Measurements from ENCODE around the gene EIF4EBP3. TPM values are rescaled to one million over a fixed set of nuclear protein-coding genes. Genes with fewer than 3 reads are reported as not detected.

Gene EIF4EBP3
- total RNA-seq, 4 donors from 2014 or later, result 38.6 to 118 (median 51.8) TPM

DNA sequence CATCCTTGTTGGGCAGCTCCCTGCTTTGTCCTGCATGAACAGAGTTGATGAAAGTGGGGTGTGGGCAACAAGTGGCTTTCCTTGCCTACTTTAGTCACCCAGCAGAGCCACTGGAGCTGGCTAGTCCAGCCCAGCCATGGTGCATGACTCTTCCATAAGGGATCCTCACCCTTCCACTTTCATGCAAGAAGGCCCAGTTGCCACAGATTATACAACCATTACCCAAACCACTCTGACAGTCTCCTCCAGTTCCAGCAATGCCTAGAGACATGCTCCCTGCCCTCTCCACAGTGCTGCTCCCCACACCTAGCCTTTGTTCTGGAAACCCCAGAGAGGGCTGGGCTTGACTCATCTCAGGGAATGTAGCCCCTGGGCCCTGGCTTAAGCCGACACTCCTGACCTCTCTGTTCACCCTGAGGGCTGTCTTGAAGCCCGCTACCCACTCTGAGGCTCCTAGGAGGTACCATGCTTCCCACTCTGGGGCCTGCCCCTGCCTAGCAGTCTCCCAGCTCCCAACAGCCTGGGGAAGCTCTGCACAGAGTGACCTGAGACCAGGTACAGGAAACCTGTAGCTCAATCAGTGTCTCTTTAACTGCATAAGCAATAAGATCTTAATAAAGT lies 21.1 kb downstream of the EIF4EBP3 start:
- peaks cover 68 to 74% of the 10 kb centered on the region in 2 donors for H3K4me1 ChIP-seq
- peaks cover 0 to 13% of the 10 kb centered on the region in 2 donors for H3K36me3 ChIP-seq
- H3K27ac ChIP-seq, result peak overlapping the region; percentile 97 to 99 (median 98)
- in situ Hi-C loops (cut with MboI; ENCODE audit: low sequenced_read_pairs in 4 of 4), result loop anchor here in 2 of 4 donors (5.0 to 25.0 kb wide), 2 partner anchors 74 to 331 kb away; no protein-coding TSS in a partner anchor
- H3K27me3 ChIP-seq, result no peaks in the 10 kb centered on the region
- intact Hi-C loops (cut with DNase I; ENCODE audit: low total_unique reads), result no loop called here
- peak overlapping the region in 3 of 4 donors; percentile 0 to 35 (median 15) for H3K4me3 ChIP-seq
- H3K9me3 ChIP-seq, result no peaks in the 10 kb centered on the region
- ATAC-seq, result no peak
- TF ChIP-seq, protein P1, sequence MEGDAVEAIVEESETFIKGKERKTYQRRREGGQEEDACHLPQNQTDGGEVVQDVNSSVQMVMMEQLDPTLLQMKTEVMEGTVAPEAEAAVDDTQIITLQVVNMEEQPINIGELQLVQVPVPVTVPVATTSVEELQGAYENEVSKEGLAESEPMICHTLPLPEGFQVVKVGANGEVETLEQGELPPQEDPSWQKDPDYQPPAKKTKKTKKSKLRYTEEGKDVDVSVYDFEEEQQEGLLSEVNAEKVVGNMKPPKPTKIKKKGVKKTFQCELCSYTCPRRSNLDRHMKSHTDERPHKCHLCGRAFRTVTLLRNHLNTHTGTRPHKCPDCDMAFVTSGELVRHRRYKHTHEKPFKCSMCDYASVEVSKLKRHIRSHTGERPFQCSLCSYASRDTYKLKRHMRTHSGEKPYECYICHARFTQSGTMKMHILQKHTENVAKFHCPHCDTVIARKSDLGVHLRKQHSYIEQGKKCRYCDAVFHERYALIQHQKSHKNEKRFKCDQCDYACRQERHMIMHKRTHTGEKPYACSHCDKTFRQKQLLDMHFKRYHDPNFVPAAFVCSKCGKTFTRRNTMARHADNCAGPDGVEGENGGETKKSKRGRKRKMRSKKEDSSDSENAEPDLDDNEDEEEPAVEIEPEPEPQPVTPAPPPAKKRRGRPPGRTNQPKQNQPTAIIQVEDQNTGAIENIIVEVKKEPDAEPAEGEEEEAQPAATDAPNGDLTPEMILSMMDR (IDR thresholded peaks at IDR 0.05 in 4 of 5, conservative IDR thresholded peaks at IDR 0.05 in 1 of 5), result no peak
- no peak for DNase-seq

DNA sequence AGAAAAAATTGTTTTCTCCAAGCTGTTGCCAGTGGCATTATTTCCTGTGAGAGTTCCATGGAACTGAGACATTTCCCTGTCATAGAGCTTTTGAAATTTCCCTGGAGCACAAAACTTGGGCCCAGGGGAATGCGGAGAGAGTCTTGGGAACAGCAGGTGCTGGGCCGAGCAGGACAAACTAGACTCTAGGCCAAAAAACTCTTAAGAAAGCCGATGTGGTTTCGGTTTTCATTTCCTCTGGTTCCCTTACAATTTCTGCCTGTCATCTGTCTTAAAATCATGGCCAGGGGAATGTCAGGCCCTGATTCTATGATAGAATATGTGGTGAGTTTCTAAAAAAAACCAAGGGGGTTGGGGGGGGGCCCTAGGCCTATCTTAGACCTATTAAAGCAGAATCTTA lies 21.7 kb downstream of the EIF4EBP3 start:
- ATAC-seq (peak; percentile 68 to 70), DNase-seq (peak; percentile 59 to 80)
- H3K27ac ChIP-seq, result peak overlapping the region; percentile 97 to 99 (median 98)
- intact Hi-C loops (cut with DNase I; ENCODE audit: low total_unique reads) (no loop called here), in situ Hi-C loops (cut with MboI; ENCODE audit: low sequenced_read_pairs in 4 of 4) (loop anchor here in 2 of 4 donors (5.0 to 25.0 kb wide), 2 partner anchors 73 to 332 kb away; no protein-coding TSS in a partner anchor)
- peaks cover 0 to 13% of the 10 kb centered on the region in 2 donors for H3K36me3 ChIP-seq
- no peaks in the 10 kb centered on the region for H3K9me3 ChIP-seq
- no peaks in the 10 kb centered on the region for H3K27me3 ChIP-seq
- H3K4me1 ChIP-seq, result peaks cover 71 to 77% of the 10 kb centered on the region in 2 donors
- peak overlapping the region; percentile 0 to 35 (median 15) for H3K4me3 ChIP-seq
- TF ChIP-seq, protein P1 (IDR thresholded peaks at IDR 0.05 in 4 of 5, conservative IDR thresholded peaks at IDR 0.05 in 1 of 5), result no peak
- peak in 1 of 2 donors; percentile 11 for TF ChIP-seq POLR2A (IDR thresholded peaks at IDR 0.05)

DNA sequence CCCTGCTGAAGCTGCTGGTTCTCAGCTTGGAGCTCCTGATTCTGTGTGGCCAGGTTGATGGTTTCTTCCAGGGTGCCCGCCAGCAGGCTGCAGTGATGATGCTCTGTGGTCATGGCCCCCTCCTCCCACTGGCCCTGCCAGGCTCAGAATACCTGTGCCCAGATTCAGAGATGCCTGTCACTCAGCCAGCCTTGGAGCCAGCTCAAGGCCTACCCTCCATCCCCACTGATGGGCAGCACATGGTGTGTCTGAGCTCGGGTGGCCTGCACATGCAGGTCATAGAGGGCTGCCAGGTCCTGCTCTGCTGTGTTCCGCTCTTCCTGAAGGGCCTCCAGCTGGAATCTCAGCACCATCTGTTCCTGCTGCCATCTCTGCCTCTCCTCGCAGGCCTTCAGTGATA lies 22.6 kb downstream of the EIF4EBP3 start:
- DNase-seq (peak in 1 of 2 donors; percentile 74), ATAC-seq (peak; percentile 23 to 31)
- no peak overlapping the region for H3K4me3 ChIP-seq
- TF ChIP-seq POLR2A (IDR thresholded peaks at IDR 0.05), result no peak
- TF ChIP-seq, protein P1 (IDR thresholded peaks at IDR 0.05 in 4 of 5, conservative IDR thresholded peaks at IDR 0.05 in 1 of 5), result no peak
- H3K27me3 ChIP-seq, result no peaks in the 10 kb centered on the region
- intact Hi-C loops (cut with DNase I; ENCODE audit: low total_unique reads) (loop anchor here (5.0 kb wide), 1 partner anchor 142 kb away; no protein-coding TSS in a partner anchor), in situ Hi-C loops (cut with MboI; ENCODE audit: low sequenced_read_pairs in 4 of 4) (loop anchor here in 1 of 4 donors (10.0 to 25.0 kb wide), 2 partner anchors 65 to 333 kb away; partner anchors contain the start of genes CD14 and TMCO6)
- H3K4me1 ChIP-seq, result peaks cover 77 to 79% of the 10 kb centered on the region in 2 donors
- H3K36me3 ChIP-seq, result peaks cover 0 to 13% of the 10 kb centered on the region in 2 donors
- no peaks in the 10 kb centered on the region for H3K9me3 ChIP-seq
- H3K27ac ChIP-seq, result peak overlapping the region; percentile 97 to 99 (median 98)

DNA sequence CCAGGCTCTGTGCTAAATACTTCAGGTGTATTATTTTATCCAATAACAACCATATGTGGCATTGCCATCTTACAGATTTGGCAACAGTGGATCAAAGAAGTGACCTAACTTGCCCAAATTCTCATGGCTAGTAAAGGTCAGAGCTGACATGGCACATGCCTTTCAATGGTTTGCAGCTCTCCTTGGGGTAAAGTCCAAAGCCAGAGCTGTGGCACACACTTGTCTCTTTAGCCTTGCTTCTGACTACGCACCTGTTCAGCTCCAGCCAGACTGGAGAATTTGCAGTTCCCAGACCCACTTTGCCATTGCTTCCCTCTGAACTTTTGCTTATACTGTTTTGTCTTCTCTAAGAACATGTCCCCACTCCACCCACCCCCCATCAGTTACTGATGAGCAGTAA lies 23.0 kb downstream of the EIF4EBP3 start:
- Histone ChIP-seq H3K36me3 (peaks cover 0 to 13% of the 10 kb centered on the region in 2 donors), H3K4me3 (no peak overlapping the region), H3K4me1 (peaks cover 73 to 74% of the 10 kb centered on the region in 2 donors), H3K27ac (peak overlapping the region; percentile 97 to 99 (median 98)), H3K9me3 (no peaks in the 10 kb centered on the region), H3K27me3 (no peaks in the 10 kb centered on the region)
- in situ Hi-C loops (cut with MboI; ENCODE audit: low sequenced_read_pairs in 4 of 4), result loop anchor here in 1 of 4 donors (10.0 to 25.0 kb wide), 2 partner anchors 64 to 333 kb away; partner anchors contain the start of genes CD14 and TMCO6
- TF ChIP-seq, protein P1 (IDR thresholded peaks at IDR 0.05 in 4 of 5, conservative IDR thresholded peaks at IDR 0.05 in 1 of 5), result no peak
- TF ChIP-seq POLR2A (IDR thresholded peaks at IDR 0.05), result no peak
- ATAC-seq (no peak), DNase-seq (no peak)
- intact Hi-C loops (cut with DNase I; ENCODE audit: low total_unique reads), result loop anchor here (5.0 kb wide), 1 partner anchor 142 kb away; no protein-coding TSS in a partner anchor
